Measurements from ENCODE around the gene GTPBP8. TPM values are rescaled to one million over a fixed set of nuclear protein-coding genes. Genes with fewer than 3 reads are reported as not detected.

GTPBP8 gene
- total RNA-seq, 1 experiment from 2014 or later, result 29.8 TPM

- no peak overlapping the region for H2AFZ ChIP-seq (ENCODE audit: low read length)
- no peak overlapping the region for H2BK5ac ChIP-seq (ENCODE audit: insufficient read length, low read length)
- H3K23me2 ChIP-seq (ENCODE audit: insufficient read length, low read depth, low read length, poor library complexity, severe bottlenecking), result no peaks in the 10 kb centered on the region
- no peak overlapping the region for H3K9ac ChIP-seq (ENCODE audit: extremely low read depth, insufficient read length, low read length)
- no peaks in the 10 kb centered on the region for H3K9me3 Mint-ChIP-seq
- H3K4me1 ChIP-seq (ENCODE audit: insufficient read depth, low read length), result no peaks in the 10 kb centered on the region
- no peak overlapping the region for H3K18ac ChIP-seq (ENCODE audit: insufficient read length, low read depth, low read length)
- H3K23ac ChIP-seq (ENCODE audit: insufficient read length, low read depth, low read length), result no peak overlapping the region
- H3K4me2 ChIP-seq (ENCODE audit: insufficient read depth, insufficient read length, low read length), result no peak overlapping the region
- H3K9me3 ChIP-seq (ENCODE audit: control insufficient read depth, low read depth, low read length), result no peaks in the 10 kb centered on the region
- H3K79me2 ChIP-seq (ENCODE audit: insufficient read depth, low read length), result no peaks in the 10 kb centered on the region
- no peak overlapping the region for H3K27ac ChIP-seq (ENCODE audit: insufficient read length, low read depth, low read length)
- peaks cover 0 to 2% of the 10 kb centered on the region in 2 experiments; a peak in 1 of 4 replicates for H3K4me1 Mint-ChIP-seq
- no peak overlapping the region for H4K8ac ChIP-seq (replicated peaks; ENCODE audit: insufficient read length, low read depth, low read length)
- no CpG with 5 or more reads among the region's 2 CpGs for WGBS (ENCODE audit: extremely low coverage, insufficient read length, low lambda C conversion rate)
- TF ChIP-seq, protein P1, sequence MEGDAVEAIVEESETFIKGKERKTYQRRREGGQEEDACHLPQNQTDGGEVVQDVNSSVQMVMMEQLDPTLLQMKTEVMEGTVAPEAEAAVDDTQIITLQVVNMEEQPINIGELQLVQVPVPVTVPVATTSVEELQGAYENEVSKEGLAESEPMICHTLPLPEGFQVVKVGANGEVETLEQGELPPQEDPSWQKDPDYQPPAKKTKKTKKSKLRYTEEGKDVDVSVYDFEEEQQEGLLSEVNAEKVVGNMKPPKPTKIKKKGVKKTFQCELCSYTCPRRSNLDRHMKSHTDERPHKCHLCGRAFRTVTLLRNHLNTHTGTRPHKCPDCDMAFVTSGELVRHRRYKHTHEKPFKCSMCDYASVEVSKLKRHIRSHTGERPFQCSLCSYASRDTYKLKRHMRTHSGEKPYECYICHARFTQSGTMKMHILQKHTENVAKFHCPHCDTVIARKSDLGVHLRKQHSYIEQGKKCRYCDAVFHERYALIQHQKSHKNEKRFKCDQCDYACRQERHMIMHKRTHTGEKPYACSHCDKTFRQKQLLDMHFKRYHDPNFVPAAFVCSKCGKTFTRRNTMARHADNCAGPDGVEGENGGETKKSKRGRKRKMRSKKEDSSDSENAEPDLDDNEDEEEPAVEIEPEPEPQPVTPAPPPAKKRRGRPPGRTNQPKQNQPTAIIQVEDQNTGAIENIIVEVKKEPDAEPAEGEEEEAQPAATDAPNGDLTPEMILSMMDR (conservative IDR thresholded peaks at IDR 0.05), result no peak
- no peak overlapping the region for H2BK12ac ChIP-seq (ENCODE audit: insufficient read length, low read depth, low read length)
- H3K4me3 Mint-ChIP-seq, result no peak overlapping the region
- H2AK5ac ChIP-seq (ENCODE audit: insufficient read length, low read length), result no peak overlapping the region
- no peaks in the 10 kb centered on the region for H3K36me3 Mint-ChIP-seq (ENCODE audit: insufficient read depth in 1 of 3, low read depth in 3 of 3)
- H4K91ac ChIP-seq (ENCODE audit: insufficient read length, low read depth, low read length), result no peak overlapping the region
- no peak overlapping the region for H3T11ph ChIP-seq (ENCODE audit: low read length)
- no peak overlapping the region for H2BK20ac ChIP-seq (ENCODE audit: low read depth, low read length, poor library complexity, severe bottlenecking)
- H3K4ac ChIP-seq (ENCODE audit: low read depth, low read length), result no peak overlapping the region
- no peak overlapping the region for H4K5ac ChIP-seq (ENCODE audit: insufficient read length, low read depth, low read length)
- no peak for DNase-seq
- no peaks in the 10 kb centered on the region for H3K27me3 ChIP-seq (ENCODE audit: insufficient read depth, low read length)
- H3K79me1 ChIP-seq (ENCODE audit: insufficient read depth, low read depth, low read length, poor library complexity, severe bottlenecking), result no peaks in the 10 kb centered on the region
- H2BK120ac ChIP-seq (ENCODE audit: low read depth, low read length, poor library complexity, severe bottlenecking), result no peak overlapping the region
- no peak overlapping the region for H3K27ac Mint-ChIP-seq
- H3K14ac ChIP-seq (ENCODE audit: insufficient read depth, low read length), result no peak overlapping the region
- no peak overlapping the region for H3K56ac ChIP-seq (ENCODE audit: insufficient read length, low read depth, low read length)
- no peaks in the 10 kb centered on the region for H4K20me1 ChIP-seq (ENCODE audit: control insufficient read depth, insufficient read depth, insufficient read length)
- no peaks in the 10 kb centered on the region for H3K27me3 Mint-ChIP-seq (ENCODE audit: low read depth)
- H2BK15ac ChIP-seq (ENCODE audit: low read depth, low read length), result no peak overlapping the region
These were observed 16.6 kb upstream of the GTPBP8 start for GRCh38 chr3:112974178-112974517.

Data from H9 (cell line).